ENCODE results near the gene ZBTB46.

ZBTB46 gene

GRCh38 chr20:63837479-63837878, 6.4 kb upstream of the ZBTB46 start:
- DNase-seq = peak; percentile 18

GRCh38 chr20:63836458-63837344, 5.6 kb upstream of the ZBTB46 start:
- peak; percentile 25 for DNase-seq

GRCh38 chr20:63835021-63835858, 4.2 kb upstream of the ZBTB46 start:
- DNase-seq = peak; percentile 89

GRCh38 chr20:63834491-63834880, 3.4 kb upstream of the ZBTB46 start:
- DNase-seq = peak; percentile 85

GRCh38 chr20:63833776-63834490, 2.9 kb upstream of the ZBTB46 start:
- DNase-seq = peak; percentile 41

- no peak for DNase-seq
Measured at GRCh38 chr20:63831993-63832686, 1.1 kb upstream of the ZBTB46 start.

GRCh38 chr20:63831646-63831992, 555 bp upstream of the ZBTB46 start:
- DNase-seq = no peak

- peak; percentile 43 for DNase-seq
Measured at GRCh38 chr20:63829945-63830835, 874 bp downstream of the ZBTB46 start.

- no peak for DNase-seq
Measured at GRCh38 chr20:63829603-63829944, 1.5 kb downstream of the ZBTB46 start.

GRCh38 chr20:63828951-63829350, 2.1 kb downstream of the ZBTB46 start:
- no peak for DNase-seq

GRCh38 chr20:63828545-63828944, 2.5 kb downstream of the ZBTB46 start:
- no peak for DNase-seq

GRCh38 chr20:63828124-63828523, 2.9 kb downstream of the ZBTB46 start:
- no peak for DNase-seq

GRCh38 chr20:63826753-63827152, 4.3 kb downstream of the ZBTB46 start:
- no peak for DNase-seq

GRCh38 chr20:63825331-63826118, 5.5 kb downstream of the ZBTB46 start:
- DNase-seq = no peak

- DNase-seq = no peak
Measured at GRCh38 chr20:63823691-63824311, 7.3 kb downstream of the ZBTB46 start.

- DNase-seq = no peak
Measured at GRCh38 chr20:63822276-63822696, 8.8 kb downstream of the ZBTB46 start.

- DNase-seq = no peak
Measured at GRCh38 chr20:63821811-63822210, 9.3 kb downstream of the ZBTB46 start.

GRCh38 chr20:63819224-63819921, 11.7 kb downstream of the ZBTB46 start:
- no peak for DNase-seq

GRCh38 chr20:63815615-63816253, 15.3 kb downstream of the ZBTB46 start:
- DNase-seq = no peak
